ENCODE data around the gene NUDT17.

Gene NUDT17

GRCh38 chr1:145849356-145850160, 4.1 kb downstream of the NUDT17 start:
- DNase-seq: no peak

GRCh38 chr1:145855426-145855948, 10.1 kb downstream of the NUDT17 start:
- no peak for DNase-seq

- no peak for DNase-seq
Observed at GRCh38 chr1:145857170-145857569, 11.7 kb downstream of the NUDT17 start.

- peak; percentile 68 for DNase-seq
Observed at GRCh38 chr1:145858238-145858900, 12.9 kb downstream of the NUDT17 start.

GRCh38 chr1:145858901-145859490, 13.6 kb downstream of the NUDT17 start, which contains the start of gene PIAS3:
Gene PIAS3 (minus strand): TSS chr1:145859081. CDS start chr1:145858990, 91 bp downstream.
- DNase-seq: peak; percentile 81

- DNase-seq: peak; percentile 73
Observed at GRCh38 chr1:145859491-145860023, 14.1 kb downstream of the NUDT17 start.

- DNase-seq: no peak
Observed at GRCh38 chr1:145863282-145864018, 18.0 kb downstream of the NUDT17 start.

- no peak for DNase-seq
Observed at GRCh38 chr1:145868232-145868631, 22.8 kb downstream of the NUDT17 start.

- DNase-seq: peak; percentile 32
Observed at GRCh38 chr1:145871994-145872924, 26.8 kb downstream of the NUDT17 start.

- DNase-seq: no peak
Observed at GRCh38 chr1:145874646-145875045, 29.2 kb downstream of the NUDT17 start.

GRCh38 chr1:145877923-145878486, 32.6 kb downstream of the NUDT17 start:
- DNase-seq: no peak

- DNase-seq: no peak
Observed at GRCh38 chr1:145878724-145879123, 33.3 kb downstream of the NUDT17 start.

- DNase-seq: no peak
Observed at GRCh38 chr1:145879775-145880174, 34.3 kb downstream of the NUDT17 start.

- no peak for DNase-seq
Observed at GRCh38 chr1:145884675-145885074, 39.2 kb downstream of the NUDT17 start.

GRCh38 chr1:145885738-145886287, 40.4 kb downstream of the NUDT17 start, which contains the start of gene ANKRD35:
Gene ANKRD35 (minus strand): TSS chr1:145885866. CDS start chr1:145885758, 108 bp downstream.
- DNase-seq: peak; percentile 84

GRCh38 chr1:145886390-145886789, 41.0 kb downstream of the NUDT17 start:
- DNase-seq: no peak

GRCh38 chr1:145886816-145887215, 41.4 kb downstream of the NUDT17 start:
- DNase-seq: no peak

- DNase-seq: no peak
Observed at GRCh38 chr1:145887631-145888030, 42.2 kb downstream of the NUDT17 start.

- DNase-seq: no peak
Observed at GRCh38 chr1:145889722-145890121, 44.3 kb downstream of the NUDT17 start.

GRCh38 chr1:145891143-145891542, 45.7 kb downstream of the NUDT17 start:
- no peak for DNase-seq

Measured in stimulated activated CD4-positive, alpha-beta T cell treated with anti-CD3 and anti-CD28 coated beads, Interleukin-12 subunit alpha, Interleukin-12 subunit beta, amount 100 ng/mL, for 4 hours (primary cell).